ENCODE measurements around the gene SF3A2. TPM values are rescaled to one million over a fixed set of nuclear protein-coding genes. Genes with fewer than 3 reads are reported as not detected.

The SF3A2 gene
- total and polyA plus RNA-seq, 2 experiments from 2014 or later, result 67.7 to 128 TPM

DNA sequence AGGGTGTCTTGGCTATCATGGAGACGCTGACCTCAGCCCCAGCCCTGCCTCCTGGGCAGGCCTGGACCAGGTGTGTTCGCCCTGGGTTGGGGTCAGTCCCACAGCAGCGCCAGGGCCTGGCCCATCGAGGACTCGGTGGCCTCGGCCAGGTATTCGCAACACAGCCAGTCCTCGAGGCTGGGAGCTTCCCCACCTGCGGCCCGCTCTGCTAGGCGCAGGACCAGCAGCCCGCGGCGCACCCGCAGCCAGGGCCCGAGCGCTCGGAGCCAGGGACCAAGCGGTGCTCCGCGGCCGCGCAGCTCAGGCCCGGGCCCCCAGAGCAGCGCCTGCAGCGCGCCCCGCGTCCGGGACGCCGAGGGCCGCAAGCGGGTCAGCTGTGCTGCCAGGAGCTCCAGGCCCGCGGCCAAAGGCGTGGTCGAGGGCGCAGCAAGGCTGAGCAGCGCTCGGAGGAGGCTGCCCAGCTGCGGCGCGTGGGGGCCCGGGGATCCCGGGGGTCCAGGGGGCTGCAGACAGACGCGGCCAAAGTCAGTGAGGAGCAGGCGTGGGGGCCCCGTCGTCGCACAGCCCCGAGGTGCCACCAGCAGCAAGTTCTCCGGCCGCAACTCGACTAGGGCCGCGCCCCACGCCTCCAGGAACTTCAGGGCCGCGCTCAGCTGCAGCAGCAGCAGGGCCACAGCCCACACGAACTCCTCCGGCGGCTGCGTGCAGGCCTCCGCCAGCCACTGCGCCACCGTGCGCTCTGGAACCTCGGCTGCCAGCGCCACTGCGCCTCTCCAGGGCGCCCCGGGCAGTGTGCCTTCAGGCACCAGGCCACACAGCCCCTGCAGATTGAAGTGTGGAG lies 39.2 kb downstream of the SF3A2 start (continued):
- TF ChIP-seq, protein P1, sequence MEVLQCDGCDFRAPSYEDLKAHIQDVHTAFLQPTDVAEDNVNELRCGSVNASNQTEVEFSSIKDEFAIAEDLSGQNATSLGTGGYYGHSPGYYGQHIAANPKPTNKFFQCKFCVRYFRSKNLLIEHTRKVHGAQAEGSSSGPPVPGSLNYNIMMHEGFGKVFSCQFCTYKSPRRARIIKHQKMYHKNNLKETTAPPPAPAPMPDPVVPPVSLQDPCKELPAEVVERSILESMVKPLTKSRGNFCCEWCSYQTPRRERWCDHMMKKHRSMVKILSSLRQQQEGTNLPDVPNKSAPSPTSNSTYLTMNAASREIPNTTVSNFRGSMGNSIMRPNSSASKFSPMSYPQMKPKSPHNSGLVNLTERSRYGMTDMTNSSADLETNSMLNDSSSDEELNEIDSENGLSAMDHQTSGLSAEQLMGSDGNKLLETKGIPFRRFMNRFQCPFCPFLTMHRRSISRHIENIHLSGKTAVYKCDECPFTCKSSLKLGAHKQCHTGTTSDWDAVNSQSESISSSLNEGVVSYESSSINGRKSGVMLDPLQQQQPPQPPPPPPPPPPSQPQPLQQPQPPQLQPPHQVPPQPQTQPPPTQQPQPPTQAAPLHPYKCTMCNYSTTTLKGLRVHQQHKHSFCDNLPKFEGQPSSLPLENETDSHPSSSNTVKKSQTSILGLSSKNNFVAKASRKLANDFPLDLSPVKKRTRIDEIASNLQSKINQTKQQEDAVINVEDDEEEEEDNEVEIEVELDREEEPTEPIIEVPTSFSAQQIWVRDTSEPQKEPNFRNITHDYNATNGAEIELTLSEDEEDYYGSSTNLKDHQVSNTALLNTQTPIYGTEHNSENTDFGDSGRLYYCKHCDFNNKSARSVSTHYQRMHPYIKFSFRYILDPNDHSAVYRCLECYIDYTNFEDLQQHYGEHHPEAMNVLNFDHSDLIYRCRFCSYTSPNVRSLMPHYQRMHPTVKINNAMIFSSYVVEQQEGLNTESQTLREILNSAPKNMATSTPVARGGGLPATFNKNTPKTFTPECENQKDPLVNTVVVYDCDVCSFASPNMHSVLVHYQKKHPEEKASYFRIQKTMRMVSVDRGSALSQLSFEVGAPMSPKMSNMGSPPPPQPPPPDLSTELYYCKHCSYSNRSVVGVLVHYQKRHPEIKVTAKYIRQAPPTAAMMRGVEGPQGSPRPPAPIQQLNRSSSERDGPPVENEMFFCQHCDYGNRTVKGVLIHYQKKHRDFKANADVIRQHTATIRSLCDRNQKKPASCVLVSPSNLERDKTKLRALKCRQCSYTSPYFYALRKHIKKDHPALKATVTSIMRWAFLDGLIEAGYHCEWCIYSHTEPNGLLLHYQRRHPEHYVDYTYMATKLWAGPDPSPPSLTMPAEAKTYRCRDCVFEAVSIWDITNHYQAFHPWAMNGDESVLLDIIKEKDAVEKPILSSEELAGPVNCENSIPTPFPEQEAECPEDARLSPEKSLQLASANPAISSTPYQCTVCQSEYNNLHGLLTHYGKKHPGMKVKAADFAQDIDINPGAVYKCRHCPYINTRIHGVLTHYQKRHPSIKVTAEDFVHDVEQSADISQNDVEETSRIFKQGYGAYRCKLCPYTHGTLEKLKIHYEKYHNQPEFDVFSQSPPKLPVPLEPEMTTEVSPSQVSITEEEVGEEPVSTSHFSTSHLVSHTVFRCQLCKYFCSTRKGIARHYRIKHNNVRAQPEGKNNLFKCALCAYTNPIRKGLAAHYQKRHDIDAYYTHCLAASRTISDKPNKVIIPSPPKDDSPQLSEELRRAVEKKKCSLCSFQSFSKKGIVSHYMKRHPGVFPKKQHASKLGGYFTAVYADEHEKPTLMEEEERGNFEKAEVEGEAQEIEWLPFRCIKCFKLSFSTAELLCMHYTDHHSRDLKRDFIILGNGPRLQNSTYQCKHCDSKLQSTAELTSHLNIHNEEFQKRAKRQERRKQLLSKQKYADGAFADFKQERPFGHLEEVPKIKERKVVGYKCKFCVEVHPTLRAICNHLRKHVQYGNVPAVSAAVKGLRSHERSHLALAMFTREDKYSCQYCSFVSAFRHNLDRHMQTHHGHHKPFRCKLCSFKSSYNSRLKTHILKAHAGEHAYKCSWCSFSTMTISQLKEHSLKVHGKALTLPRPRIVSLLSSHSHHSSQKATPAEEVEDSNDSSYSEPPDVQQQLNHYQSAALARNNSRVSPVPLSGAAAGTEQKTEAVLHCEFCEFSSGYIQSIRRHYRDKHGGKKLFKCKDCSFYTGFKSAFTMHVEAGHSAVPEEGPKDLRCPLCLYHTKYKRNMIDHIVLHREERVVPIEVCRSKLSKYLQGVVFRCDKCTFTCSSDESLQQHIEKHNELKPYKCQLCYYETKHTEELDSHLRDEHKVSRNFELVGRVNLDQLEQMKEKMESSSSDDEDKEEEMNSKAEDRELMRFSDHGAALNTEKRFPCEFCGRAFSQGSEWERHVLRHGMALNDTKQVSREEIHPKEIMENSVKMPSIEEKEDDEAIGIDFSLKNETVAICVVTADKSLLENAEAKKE (CRISPR knock-in tag; IDR thresholded peaks at IDR 0.05), result no peak
- no peak for TF ChIP-seq CREB1 (CRISPR knock-in tag; IDR thresholded peaks at IDR 0.05; ENCODE audit: low read depth)
- TF ChIP-seq JUNB (IDR thresholded peaks at IDR 0.05; ENCODE audit: unreplicated experiment), result no peak
- TF ChIP-seq ZNF331 (CRISPR knock-in tag; IDR thresholded peaks at IDR 0.05; ENCODE audit: low read depth), result no peak
- TF ChIP-seq EZH2 (IDR thresholded peaks at IDR 0.05; ENCODE audit: low read depth, unreplicated experiment), result no peak
- no peak for TF ChIP-seq REST (IDR thresholded peaks at IDR 0.05; ENCODE audit: unreplicated experiment)

All from GM23338 (cell line).